Measurements from ENCODE around the gene VWA2.

The VWA2 gene

DNA sequence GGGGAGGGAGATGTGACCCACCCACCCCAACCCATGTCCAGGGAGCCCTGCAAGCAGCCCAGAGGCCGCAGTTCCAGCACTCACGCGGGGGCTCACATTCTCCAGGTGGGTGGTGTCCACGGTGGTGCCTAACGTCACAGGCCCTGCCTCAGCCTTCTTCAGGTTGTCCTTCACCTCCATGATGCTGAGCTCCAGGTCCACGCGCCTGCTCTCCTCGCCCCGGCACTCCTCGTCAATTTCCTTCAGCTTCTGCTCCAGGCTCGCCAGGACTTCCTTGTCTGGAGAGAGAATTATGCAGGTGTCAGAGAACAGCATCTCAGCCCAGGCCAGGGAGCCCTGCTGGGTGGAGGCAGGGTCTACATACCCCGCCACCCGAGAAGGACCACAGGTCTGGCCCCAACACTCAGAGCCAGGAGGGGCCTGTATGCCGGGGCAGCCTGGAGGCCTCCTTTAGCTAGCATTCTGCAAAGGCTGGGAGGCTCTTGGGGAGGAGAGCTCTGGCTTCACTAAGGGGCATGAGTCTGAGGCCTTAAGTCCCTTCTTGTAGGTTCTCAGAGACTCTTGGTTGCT is 58.2 kb downstream of the VWA2 start (continued):
- TF ChIP-seq ESRRG (CRISPR knock-in tag; IDR thresholded peaks at IDR 0.05) = no peak
- no peak for TF ChIP-seq TOX (CRISPR knock-in tag; IDR thresholded peaks at IDR 0.05; ENCODE audit: borderline replicate concordance)
- no peak for TF ChIP-seq PPARA (CRISPR knock-in tag; IDR thresholded peaks at IDR 0.05; ENCODE audit: borderline replicate concordance)
- no peak for TF ChIP-seq TCF4 (CRISPR knock-in tag; IDR thresholded peaks at IDR 0.05; ENCODE audit: borderline replicate concordance)
- no peak for TF ChIP-seq ARNTL (CRISPR knock-in tag; IDR thresholded peaks at IDR 0.05; ENCODE audit: borderline replicate concordance, low read depth)
- TF ChIP-seq, protein P1, sequence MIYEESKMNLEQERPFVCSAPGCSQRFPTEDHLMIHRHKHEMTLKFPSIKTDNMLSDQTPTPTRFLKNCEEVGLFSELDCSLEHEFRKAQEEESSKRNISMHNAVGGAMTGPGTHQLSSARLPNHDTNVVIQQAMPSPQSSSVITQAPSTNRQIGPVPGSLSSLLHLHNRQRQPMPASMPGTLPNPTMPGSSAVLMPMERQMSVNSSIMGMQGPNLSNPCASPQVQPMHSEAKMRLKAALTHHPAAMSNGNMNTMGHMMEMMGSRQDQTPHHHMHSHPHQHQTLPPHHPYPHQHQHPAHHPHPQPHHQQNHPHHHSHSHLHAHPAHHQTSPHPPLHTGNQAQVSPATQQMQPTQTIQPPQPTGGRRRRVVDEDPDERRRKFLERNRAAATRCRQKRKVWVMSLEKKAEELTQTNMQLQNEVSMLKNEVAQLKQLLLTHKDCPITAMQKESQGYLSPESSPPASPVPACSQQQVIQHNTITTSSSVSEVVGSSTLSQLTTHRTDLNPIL (CRISPR knock-in tag; IDR thresholded peaks at IDR 0.05; ENCODE audit: low read depth) = no peak
- TF ChIP-seq RARB (CRISPR knock-in tag; IDR thresholded peaks at IDR 0.05) = no peak

DNA sequence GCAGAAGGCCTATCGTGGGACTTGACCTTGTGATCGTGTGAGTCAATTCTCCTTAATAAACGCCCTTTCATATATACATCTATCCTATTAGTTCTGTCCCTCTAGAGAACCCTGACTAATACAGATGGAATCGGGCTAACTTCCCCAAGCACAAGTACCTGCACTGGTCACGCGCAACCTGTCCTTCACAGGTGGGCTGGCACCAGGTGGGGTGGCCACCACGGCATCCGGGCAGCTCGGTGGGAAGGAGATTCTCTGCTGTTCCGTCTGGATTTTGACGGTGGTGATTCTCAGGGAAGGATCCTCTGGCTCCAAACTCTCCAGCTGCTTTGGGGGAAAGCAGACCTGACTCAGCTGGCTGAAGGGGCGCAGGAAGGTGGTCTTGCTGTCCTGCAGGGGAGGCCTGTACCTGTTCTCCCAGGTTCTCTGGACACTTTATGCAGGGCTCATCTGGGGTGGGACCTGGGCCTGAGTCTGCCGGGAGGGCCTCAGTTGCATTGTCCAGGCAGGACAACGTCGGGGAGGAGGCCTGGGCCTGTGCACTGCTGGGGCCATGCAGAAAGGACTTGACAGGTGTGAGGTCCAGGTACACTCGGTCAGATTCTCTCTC is 61.1 kb downstream of the VWA2 start:
- no peak for TF ChIP-seq ZNF8 (CRISPR knock-in tag; IDR thresholded peaks at IDR 0.05)
- no peak for TF ChIP-seq ZC3H10 (CRISPR knock-in tag; IDR thresholded peaks at IDR 0.05)
- no peak for TF ChIP-seq ZNF565 (CRISPR knock-in tag; conservative IDR thresholded peaks at IDR 0.05; ENCODE audit: low read depth)
- no peak for TF ChIP-seq CSDC2 (CRISPR knock-in tag; IDR thresholded peaks at IDR 0.05)
- no peak for TF ChIP-seq RARB (CRISPR knock-in tag; IDR thresholded peaks at IDR 0.05)
- TF ChIP-seq ZFP3 (CRISPR knock-in tag; IDR thresholded peaks at IDR 0.05) = no peak
- ATAC-seq = no peak

DNA sequence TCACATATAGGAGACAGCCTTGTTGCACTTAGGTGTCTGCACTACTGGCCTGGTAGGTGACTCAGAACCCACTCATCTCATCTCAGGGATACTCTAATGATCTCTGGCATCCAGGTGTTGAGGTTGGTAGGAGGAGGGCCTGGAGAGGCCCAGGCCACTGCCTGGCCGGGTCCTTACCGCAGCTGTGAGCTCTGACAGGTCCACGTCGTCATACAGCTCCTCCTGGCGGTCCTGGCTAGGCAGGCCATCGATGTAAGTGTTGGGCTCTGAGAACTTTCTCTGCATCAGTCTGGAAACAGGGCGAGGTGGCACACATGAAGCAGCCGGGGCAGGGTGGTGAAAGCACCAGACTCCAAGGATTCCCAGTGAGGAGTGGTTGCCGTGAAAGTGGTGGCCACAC is 62.1 kb downstream of the VWA2 start:
- ATAC-seq = no peak
- TF ChIP-seq ZFP30 (CRISPR knock-in tag; IDR thresholded peaks at IDR 0.05) = no peak
- TF ChIP-seq PPARA (CRISPR knock-in tag; IDR thresholded peaks at IDR 0.05; ENCODE audit: borderline replicate concordance) = no peak
- TF ChIP-seq, protein P2, sequence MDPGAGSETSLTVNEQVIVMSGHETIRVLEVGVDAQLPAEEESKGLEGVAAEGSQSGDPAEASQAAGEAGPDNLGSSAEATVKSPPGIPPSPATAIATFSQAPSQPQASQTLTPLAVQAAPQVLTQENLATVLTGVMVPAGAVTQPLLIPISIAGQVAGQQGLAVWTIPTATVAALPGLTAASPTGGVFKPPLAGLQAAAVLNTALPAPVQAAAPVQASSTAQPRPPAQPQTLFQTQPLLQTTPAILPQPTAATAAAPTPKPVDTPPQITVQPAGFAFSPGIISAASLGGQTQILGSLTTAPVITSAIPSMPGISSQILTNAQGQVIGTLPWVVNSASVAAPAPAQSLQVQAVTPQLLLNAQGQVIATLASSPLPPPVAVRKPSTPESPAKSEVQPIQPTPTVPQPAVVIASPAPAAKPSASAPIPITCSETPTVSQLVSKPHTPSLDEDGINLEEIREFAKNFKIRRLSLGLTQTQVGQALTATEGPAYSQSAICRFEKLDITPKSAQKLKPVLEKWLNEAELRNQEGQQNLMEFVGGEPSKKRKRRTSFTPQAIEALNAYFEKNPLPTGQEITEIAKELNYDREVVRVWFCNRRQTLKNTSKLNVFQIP (CRISPR knock-in tag; IDR thresholded peaks at IDR 0.05; ENCODE audit: borderline replicate concordance, low read depth) = no peak
- no peak for TF ChIP-seq GLIS3 (CRISPR knock-in tag; IDR thresholded peaks at IDR 0.05)
- TF ChIP-seq SNAI2 (CRISPR knock-in tag; IDR thresholded peaks at IDR 0.05) = no peak

DNA sequence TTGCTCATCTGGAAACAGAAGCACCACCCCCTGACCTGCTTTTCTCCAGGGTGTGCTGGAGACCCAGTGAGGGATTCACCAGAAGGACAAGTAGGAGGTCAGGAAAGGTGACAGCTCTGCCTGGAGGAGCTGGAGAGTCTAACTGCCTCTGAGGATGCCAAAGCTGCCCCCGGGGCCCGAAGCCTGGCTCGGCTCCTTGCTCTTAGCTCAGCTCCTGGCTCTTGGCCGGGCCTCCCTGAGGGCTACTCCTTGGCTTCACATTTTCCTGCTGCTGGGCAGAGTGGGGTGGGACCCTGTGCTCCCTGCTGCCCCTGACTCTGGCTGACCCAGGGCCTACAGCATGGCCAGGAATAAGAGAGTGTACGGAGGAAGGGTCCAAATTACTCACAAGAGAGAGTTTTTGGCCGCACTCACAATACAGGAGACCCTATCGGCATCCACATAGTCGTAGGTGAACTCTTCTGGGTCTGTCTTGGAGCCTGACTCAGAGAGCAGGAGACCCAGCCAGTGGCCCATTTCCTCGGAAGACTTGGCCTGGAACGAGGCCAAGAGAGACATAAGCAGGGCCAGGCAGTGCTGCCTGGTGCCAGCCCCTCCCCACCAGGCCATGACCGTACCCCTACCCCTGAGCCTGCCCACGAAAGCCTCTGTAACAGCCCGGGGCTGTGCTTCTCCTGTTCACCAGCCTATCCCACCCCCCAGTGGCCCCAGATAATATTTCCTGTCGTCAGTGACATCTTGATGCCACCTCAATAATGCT is 63.1 kb downstream of the VWA2 start:
- no peak for ATAC-seq
- TF ChIP-seq OSR1 (CRISPR knock-in tag; IDR thresholded peaks at IDR 0.05) (no peak), ARNTL (CRISPR knock-in tag; IDR thresholded peaks at IDR 0.05; ENCODE audit: borderline replicate concordance, low read depth) (no peak), ISL1 (CRISPR knock-in tag; IDR thresholded peaks at IDR 0.05) (no peak), RARB (CRISPR knock-in tag; IDR thresholded peaks at IDR 0.05) (no peak), ZC3H10 (CRISPR knock-in tag; IDR thresholded peaks at IDR 0.05) (no peak), ZNF70 (CRISPR knock-in tag; IDR thresholded peaks at IDR 0.05) (no peak), TCF4 (CRISPR knock-in tag; IDR thresholded peaks at IDR 0.05; ENCODE audit: borderline replicate concordance) (no peak), ZNF565 (CRISPR knock-in tag; conservative IDR thresholded peaks at IDR 0.05; ENCODE audit: low read depth) (no peak), ZNF8 (CRISPR knock-in tag; IDR thresholded peaks at IDR 0.05) (no peak), ZFP30 (CRISPR knock-in tag; IDR thresholded peaks at IDR 0.05) (no peak), SNAI2 (CRISPR knock-in tag; IDR thresholded peaks at IDR 0.05) (no peak)
- TF ChIP-seq, protein P2 (CRISPR knock-in tag; IDR thresholded peaks at IDR 0.05; ENCODE audit: borderline replicate concordance, low read depth) = no peak
- TF ChIP-seq, protein P3, sequence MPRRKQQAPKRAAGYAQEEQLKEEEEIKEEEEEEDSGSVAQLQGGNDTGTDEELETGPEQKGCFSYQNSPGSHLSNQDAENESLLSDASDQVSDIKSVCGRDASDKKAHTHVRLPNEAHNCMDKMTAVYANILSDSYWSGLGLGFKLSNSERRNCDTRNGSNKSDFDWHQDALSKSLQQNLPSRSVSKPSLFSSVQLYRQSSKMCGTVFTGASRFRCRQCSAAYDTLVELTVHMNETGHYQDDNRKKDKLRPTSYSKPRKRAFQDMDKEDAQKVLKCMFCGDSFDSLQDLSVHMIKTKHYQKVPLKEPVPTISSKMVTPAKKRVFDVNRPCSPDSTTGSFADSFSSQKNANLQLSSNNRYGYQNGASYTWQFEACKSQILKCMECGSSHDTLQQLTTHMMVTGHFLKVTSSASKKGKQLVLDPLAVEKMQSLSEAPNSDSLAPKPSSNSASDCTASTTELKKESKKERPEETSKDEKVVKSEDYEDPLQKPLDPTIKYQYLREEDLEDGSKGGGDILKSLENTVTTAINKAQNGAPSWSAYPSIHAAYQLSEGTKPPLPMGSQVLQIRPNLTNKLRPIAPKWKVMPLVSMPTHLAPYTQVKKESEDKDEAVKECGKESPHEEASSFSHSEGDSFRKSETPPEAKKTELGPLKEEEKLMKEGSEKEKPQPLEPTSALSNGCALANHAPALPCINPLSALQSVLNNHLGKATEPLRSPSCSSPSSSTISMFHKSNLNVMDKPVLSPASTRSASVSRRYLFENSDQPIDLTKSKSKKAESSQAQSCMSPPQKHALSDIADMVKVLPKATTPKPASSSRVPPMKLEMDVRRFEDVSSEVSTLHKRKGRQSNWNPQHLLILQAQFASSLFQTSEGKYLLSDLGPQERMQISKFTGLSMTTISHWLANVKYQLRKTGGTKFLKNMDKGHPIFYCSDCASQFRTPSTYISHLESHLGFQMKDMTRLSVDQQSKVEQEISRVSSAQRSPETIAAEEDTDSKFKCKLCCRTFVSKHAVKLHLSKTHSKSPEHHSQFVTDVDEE (CRISPR knock-in tag; IDR thresholded peaks at IDR 0.05) = no peak
- TF ChIP-seq, protein P4, sequence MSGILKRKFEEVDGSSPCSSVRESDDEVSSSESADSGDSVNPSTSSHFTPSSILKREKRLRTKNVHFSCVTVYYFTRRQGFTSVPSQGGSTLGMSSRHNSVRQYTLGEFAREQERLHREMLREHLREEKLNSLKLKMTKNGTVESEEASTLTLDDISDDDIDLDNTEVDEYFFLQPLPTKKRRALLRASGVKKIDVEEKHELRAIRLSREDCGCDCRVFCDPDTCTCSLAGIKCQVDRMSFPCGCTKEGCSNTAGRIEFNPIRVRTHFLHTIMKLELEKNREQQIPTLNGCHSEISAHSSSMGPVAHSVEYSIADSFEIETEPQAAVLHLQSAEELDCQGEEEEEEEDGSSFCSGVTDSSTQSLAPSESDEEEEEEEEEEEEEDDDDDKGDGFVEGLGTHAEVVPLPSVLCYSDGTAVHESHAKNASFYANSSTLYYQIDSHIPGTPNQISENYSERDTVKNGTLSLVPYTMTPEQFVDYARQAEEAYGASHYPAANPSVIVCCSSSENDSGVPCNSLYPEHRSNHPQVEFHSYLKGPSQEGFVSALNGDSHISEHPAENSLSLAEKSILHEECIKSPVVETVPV (CRISPR knock-in tag; IDR thresholded peaks at IDR 0.05) = no peak
- TF ChIP-seq, protein P5, sequence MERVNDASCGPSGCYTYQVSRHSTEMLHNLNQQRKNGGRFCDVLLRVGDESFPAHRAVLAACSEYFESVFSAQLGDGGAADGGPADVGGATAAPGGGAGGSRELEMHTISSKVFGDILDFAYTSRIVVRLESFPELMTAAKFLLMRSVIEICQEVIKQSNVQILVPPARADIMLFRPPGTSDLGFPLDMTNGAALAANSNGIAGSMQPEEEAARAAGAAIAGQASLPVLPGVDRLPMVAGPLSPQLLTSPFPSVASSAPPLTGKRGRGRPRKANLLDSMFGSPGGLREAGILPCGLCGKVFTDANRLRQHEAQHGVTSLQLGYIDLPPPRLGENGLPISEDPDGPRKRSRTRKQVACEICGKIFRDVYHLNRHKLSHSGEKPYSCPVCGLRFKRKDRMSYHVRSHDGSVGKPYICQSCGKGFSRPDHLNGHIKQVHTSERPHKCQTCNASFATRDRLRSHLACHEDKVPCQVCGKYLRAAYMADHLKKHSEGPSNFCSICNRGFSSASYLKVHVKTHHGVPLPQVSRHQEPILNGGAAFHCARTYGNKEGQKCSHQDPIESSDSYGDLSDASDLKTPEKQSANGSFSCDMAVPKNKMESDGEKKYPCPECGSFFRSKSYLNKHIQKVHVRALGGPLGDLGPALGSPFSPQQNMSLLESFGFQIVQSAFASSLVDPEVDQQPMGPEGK (CRISPR knock-in tag; IDR thresholded peaks at IDR 0.05; ENCODE audit: borderline replicate concordance) = no peak
- TF ChIP-seq, protein P1 (CRISPR knock-in tag; IDR thresholded peaks at IDR 0.05; ENCODE audit: low read depth) = no peak

Data from SK-N-SH treated with all-trans-retinoic acid at 6 μM for 48 hours (cell line).